ENCODE data around the gene DMAC2L.

DMAC2L gene

GRCh38 chr14:50311972-50312733 is at the start of gene DMAC2L, which contains the start of gene L2HGDH:
Gene DMAC2L, plus strand, starts transcription at chr14:50312324. Its CDS starts 9,164 bp downstream, at chr14:50321488.
Gene L2HGDH, minus strand, starts transcription at chr14:50312229. Its CDS starts 79 bp downstream, at chr14:50312150.
- TF ChIP-seq CTCF (IDR thresholded peaks at IDR 0.05; ENCODE audit: insufficient read depth, low read depth, low read length, missing control alignments), result no peak
- H3K4me3 ChIP-seq (ENCODE audit: low read depth, low read length), result peak within 1 kb of the TSS; percentile 64
- DNase-seq (ENCODE audit: low read depth), result peak; percentile 97

- H3K4me3 ChIP-seq (ENCODE audit: low read depth, low read length), result no peak overlapping the region
- TF ChIP-seq CTCF (IDR thresholded peaks at IDR 0.05; ENCODE audit: insufficient read depth, low read depth, low read length, missing control alignments), result no peak
- DNase-seq (ENCODE audit: low read depth), result no peak
Observed at GRCh38 chr14:50262865-50263264, 49.3 kb upstream of the DMAC2L start.

GRCh38 chr14:50263321-50263720 is 48.8 kb upstream of the DMAC2L start:
- no peak for TF ChIP-seq CTCF (IDR thresholded peaks at IDR 0.05; ENCODE audit: insufficient read depth, low read depth, low read length, missing control alignments)
- no peak for DNase-seq (ENCODE audit: low read depth)
- no peak overlapping the region for H3K4me3 ChIP-seq (ENCODE audit: low read depth, low read length)

GRCh38 chr14:50265029-50265428 is 47.1 kb upstream of the DMAC2L start:
- H3K4me3 ChIP-seq (ENCODE audit: low read depth, low read length), result no peak overlapping the region
- no peak for TF ChIP-seq CTCF (IDR thresholded peaks at IDR 0.05; ENCODE audit: insufficient read depth, low read depth, low read length, missing control alignments)
- no peak for DNase-seq (ENCODE audit: low read depth)

GRCh38 chr14:50270932-50271331 is 41.2 kb upstream of the DMAC2L start:
- H3K4me3 ChIP-seq (ENCODE audit: low read depth, low read length), result no peak overlapping the region
- TF ChIP-seq CTCF (IDR thresholded peaks at IDR 0.05; ENCODE audit: insufficient read depth, low read depth, low read length, missing control alignments), result no peak
- DNase-seq (ENCODE audit: low read depth), result no peak

- H3K4me3 ChIP-seq (ENCODE audit: low read depth, low read length), result no peak overlapping the region
- no peak for DNase-seq (ENCODE audit: low read depth)
- no peak for TF ChIP-seq CTCF (IDR thresholded peaks at IDR 0.05; ENCODE audit: insufficient read depth, low read depth, low read length, missing control alignments)
Observed at GRCh38 chr14:50272498-50272897, 39.6 kb upstream of the DMAC2L start.

- no peak for TF ChIP-seq CTCF (IDR thresholded peaks at IDR 0.05; ENCODE audit: insufficient read depth, low read depth, low read length, missing control alignments)
- no peak for DNase-seq (ENCODE audit: low read depth)
- no peak overlapping the region for H3K4me3 ChIP-seq (ENCODE audit: low read depth, low read length)
Observed at GRCh38 chr14:50285861-50286260, 26.3 kb upstream of the DMAC2L start.

Data from GM12865 (cell line).